ENCODE results near the gene SHROOM3. TPM values are rescaled to one million over a fixed set of nuclear protein-coding genes. Genes with fewer than 3 reads are reported as not detected.

Gene SHROOM3
- total RNA-seq, 1 donor from 2014 or later: 45.1 TPM

GRCh38 chr4:76687746-76688448 is 252.9 kb downstream of the SHROOM3 start:
- Histone ChIP-seq H3K4me3 (ENCODE audit: low read depth, low read length) (no peak overlapping the region), H3K36me3 (ENCODE audit: control insufficient read depth, insufficient read depth, low read length) (no peaks in the 10 kb centered on the region), H3K27me3 (ENCODE audit: control insufficient read depth, insufficient read depth, low read length) (no peaks in the 10 kb centered on the region)
- TF ChIP-seq, protein P1, sequence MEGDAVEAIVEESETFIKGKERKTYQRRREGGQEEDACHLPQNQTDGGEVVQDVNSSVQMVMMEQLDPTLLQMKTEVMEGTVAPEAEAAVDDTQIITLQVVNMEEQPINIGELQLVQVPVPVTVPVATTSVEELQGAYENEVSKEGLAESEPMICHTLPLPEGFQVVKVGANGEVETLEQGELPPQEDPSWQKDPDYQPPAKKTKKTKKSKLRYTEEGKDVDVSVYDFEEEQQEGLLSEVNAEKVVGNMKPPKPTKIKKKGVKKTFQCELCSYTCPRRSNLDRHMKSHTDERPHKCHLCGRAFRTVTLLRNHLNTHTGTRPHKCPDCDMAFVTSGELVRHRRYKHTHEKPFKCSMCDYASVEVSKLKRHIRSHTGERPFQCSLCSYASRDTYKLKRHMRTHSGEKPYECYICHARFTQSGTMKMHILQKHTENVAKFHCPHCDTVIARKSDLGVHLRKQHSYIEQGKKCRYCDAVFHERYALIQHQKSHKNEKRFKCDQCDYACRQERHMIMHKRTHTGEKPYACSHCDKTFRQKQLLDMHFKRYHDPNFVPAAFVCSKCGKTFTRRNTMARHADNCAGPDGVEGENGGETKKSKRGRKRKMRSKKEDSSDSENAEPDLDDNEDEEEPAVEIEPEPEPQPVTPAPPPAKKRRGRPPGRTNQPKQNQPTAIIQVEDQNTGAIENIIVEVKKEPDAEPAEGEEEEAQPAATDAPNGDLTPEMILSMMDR (IDR thresholded peaks at IDR 0.05; ENCODE audit: insufficient read depth, low read length, poor library complexity, severe bottlenecking): no peak
- no peak for DNase-seq (ENCODE audit: low read depth)

DNA sequence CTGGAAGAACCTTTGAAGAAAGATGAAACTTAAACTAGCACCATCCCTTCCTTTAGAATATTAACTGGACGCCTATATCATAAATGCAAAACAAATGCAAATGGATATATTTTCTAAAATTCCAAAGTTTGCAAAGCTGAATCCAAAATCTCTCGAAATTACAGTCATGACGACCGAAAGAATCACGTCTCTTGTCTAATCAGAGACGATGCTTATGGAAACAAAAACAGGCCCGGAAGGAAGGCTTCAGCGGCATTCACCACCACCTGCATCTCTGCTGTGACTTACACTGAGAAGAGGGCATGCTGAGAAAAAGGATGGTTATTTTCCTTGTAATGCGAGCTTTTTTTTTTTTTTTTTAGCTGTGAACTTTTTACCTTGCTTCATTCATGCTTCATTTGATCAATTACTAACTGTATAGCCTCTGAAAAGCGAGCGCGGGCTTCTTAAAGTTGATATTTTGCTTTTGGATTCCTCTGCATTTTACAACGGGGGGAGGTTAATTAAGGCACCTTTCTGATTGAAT is 253.7 kb downstream of the SHROOM3 start:
- no peak for DNase-seq (ENCODE audit: low read depth)

DNA sequence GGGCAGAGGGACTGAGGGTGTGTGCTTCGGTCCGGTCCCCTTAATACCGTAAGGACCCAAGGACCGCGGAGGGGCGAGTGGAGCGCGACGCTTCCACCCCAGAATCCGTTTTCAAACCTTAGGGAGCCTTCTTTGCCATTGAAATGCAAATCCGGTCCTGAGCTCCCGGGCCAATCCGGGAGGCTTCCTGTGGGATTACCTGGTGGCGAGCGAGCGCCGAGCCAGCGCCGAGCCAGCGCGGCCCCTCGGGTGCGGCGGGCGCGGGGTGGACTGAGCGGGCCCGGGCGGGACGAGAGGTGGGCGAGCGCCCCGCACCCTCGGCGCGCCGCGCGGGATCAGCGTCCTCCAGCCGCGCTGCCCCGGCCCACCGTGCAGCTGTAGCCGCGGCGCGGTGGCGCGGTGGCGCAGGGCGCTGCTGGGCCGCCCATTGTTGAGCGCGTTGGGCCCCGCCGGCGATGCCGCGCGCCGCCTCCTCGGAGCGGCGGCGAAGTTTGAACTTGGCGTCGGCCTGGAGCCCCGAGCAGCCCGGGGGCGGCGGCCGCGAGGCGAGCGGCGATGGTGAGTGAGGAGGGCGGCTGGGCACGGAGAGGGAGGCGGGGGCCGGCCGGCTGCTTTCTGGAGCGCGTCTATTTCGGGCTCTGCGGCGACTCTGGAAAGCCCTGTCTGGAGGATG is 254.3 kb downstream of the SHROOM3 start:
- Histone ChIP-seq H3K36me3 (ENCODE audit: control insufficient read depth, insufficient read depth, low read length) (no peaks in the 10 kb centered on the region), H3K27me3 (ENCODE audit: control insufficient read depth, insufficient read depth, low read length) (no peaks in the 10 kb centered on the region), H3K4me3 (ENCODE audit: low read depth, low read length) (peak overlapping the region; percentile 80)
- DNase-seq (ENCODE audit: low read depth): no peak
- TF ChIP-seq, protein P1 (IDR thresholded peaks at IDR 0.05; ENCODE audit: insufficient read depth, low read length, poor library complexity, severe bottlenecking): no peak

More for the DNA sequence above, 253.7 kb downstream of the SHROOM3 start:
- Histone ChIP-seq H3K27me3 (ENCODE audit: control insufficient read depth, insufficient read depth, low read length) (no peaks in the 10 kb centered on the region), H3K4me3 (ENCODE audit: low read depth, low read length) (peak overlapping the region; percentile 80), H3K36me3 (ENCODE audit: control insufficient read depth, insufficient read depth, low read length) (no peaks in the 10 kb centered on the region)
- TF ChIP-seq, protein P1 (IDR thresholded peaks at IDR 0.05; ENCODE audit: insufficient read depth, low read length, poor library complexity, severe bottlenecking): no peak

DNA sequence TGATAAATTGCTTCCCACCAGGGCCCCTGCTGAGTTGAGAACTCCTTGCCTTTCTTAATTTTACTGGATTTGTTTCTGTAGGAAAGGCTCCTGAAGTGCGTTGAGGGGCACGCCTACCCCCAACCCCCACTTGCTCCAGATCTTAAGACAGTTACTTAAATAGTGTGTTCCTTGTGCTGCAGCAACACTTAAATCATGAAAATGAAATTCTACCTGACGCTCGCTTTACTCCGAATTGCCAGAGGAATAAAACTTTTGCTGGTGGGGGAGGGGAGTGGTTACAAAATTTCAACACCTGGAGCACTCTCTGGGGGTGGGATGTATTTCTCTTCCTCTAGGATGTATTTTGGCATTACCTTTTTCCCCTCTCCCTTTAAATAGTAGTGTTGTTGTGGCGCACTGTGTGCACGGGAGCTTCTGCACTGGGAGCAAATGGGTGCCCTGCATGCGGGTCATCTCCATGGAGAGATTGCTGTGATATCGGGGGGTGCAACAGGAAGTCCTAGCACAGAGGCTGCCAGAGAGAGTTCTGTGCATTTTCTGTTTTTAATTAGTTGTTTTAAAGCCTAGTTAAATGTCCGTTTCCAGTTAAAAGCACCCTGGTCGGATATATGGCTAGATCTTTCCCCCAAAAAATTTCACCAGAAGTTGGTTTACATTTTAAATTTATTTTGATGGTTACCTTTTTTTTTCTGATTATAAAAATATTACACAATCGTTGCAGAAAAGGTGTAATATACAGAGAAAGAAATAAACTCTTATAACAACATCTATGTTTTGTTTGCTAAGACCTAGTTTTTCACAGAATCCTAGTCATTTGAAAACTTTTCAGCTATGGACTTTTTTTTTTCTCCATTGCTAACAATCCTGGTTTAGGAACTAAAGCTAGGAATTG is 255.2 kb downstream of the SHROOM3 start:
- H3K36me3 ChIP-seq (ENCODE audit: control insufficient read depth, insufficient read depth, low read length): no peaks in the 10 kb centered on the region
- H3K27me3 ChIP-seq (ENCODE audit: control insufficient read depth, insufficient read depth, low read length): no peaks in the 10 kb centered on the region
- DNase-seq (ENCODE audit: low read depth): no peak
- peak overlapping the region; percentile 80 for H3K4me3 ChIP-seq (ENCODE audit: low read depth, low read length)
- TF ChIP-seq, protein P1 (IDR thresholded peaks at IDR 0.05; ENCODE audit: insufficient read depth, low read length, poor library complexity, severe bottlenecking): no peak

DNA sequence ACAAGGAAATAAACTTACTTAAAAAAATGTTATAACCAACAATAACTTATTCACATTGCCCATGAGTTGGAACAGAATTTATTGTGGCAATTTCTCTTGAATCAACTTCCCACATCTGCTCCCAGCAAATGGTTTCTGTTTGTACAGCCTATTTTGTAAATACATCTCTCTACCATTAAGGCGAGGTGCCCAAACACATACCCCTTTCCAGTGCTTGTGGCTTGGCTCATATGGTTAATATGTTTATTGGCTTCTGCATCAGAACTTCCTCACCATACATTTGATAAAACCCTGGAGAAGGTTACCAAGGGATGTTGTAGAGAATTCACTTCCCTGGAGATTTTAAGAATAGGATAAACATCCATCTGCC is 255.9 kb downstream of the SHROOM3 start:
- no peaks in the 10 kb centered on the region for H3K27me3 ChIP-seq (ENCODE audit: control insufficient read depth, insufficient read depth, low read length)
- no peak for DNase-seq (ENCODE audit: low read depth)
- peak overlapping the region; percentile 80 for H3K4me3 ChIP-seq (ENCODE audit: low read depth, low read length)
- TF ChIP-seq, protein P1 (IDR thresholded peaks at IDR 0.05; ENCODE audit: insufficient read depth, low read length, poor library complexity, severe bottlenecking): no peak
- H3K36me3 ChIP-seq (ENCODE audit: control insufficient read depth, insufficient read depth, low read length): no peaks in the 10 kb centered on the region

All from kidney epithelial cell (primary cell).